Left lung (tissue), 10 donors: ENCODE results near the gene ATP9A. TPM values are rescaled to one million over a fixed set of nuclear protein-coding genes. Genes with fewer than 3 reads are reported as not detected.

ENCODE experiments used
- ATAC-seq: fragments of 200-7000 bp; cut with Tn5 transposase; one replicate; pipeline ENCODE4 v1.9.1; 2020; ENCODE audit warnings: moderate library complexity
- DNase-seq, 4 donors: peaks; one replicate each; pipeline ENCODE4 v3.0.0-alpha.2; 2013 to 2020
- H3K27ac ChIP-seq, 2 donors: fragments of 200-600 bp; sonication (generic) in 1 of 2; one replicate each; pipeline versions ENCODE4 v1.5.0 to v1.8.0; 2020 to 2021
- H3K27me3 ChIP-seq, 2 donors: fragments of 200-600 bp; sonication (generic) in 1 of 2; one replicate each; pipeline versions ENCODE4 v1.5.0 to v1.8.0; 2020 to 2021
- H3K36me3 ChIP-seq, 2 donors: fragments of 200-600 bp; sonication (generic) in 1 of 2; one replicate each; pipeline versions ENCODE4 v1.5.0 to v1.8.0; 2020 to 2021
- H3K4me1 ChIP-seq, 2 donors: fragments of 200-600 bp; one replicate each; pipeline ENCODE4 v1.8.0; 2021
- H3K4me3 ChIP-seq, 2 donors: fragments of 200-600 bp; sonication (generic) in 1 of 2; one replicate each; pipeline versions ENCODE4 v1.5.0 to v1.8.0; 2020 to 2021; ENCODE audit warnings: mild to moderate bottlenecking in 1 of 2
- H3K9me3 ChIP-seq, 2 donors: fragments of 200-600 bp; sonication (generic) in 1 of 2; one replicate each; pipeline versions ENCODE4 v1.5.0 to v1.8.0; 2020 to 2021
- CTCF ChIP-seq, 2 donors: fragments of 200-600 bp; sonication (generic) in 1 of 2; IDR thresholded peaks; one replicate each; pipeline versions ENCODE4 v1.5.0 to v1.8.0; 2021; ENCODE audit warnings: antibody characterized with exemption in 2 of 2
- intact Hi-C, 2 donors: fragments of 100-400 bp; cut with DNase I; formaldehyde crosslinking; loops; one replicate each; pipeline versions ENCODE4 v1.11.2 to v1.14.2; 2022
- polyA plus RNA-seq, 6 donors: library from polyadenylated mRNA; unstranded; fragments of 120-200 nt; gene quantifications; one replicate each; pipeline ENCODE4 v1.2.1, GENCODE V29; 2013; ENCODE audit not compliant: insufficient read length in 6 of 6
- total RNA-seq, 2 donors: library from RNA; stranded (reverse); fragmentation: NEBNext Ultra II Directional; extraction: Animal tissue kit (Norgen Biotek cat#: 25700); gene quantifications; one replicate each; pipeline ENCODE4 v1.2.1, GENCODE V29; 2021
- donor health status: DM: no; HTN: yes; CAD: no.
- donor health status: DM: no; HTN: no; CAD: no.

The ATP9A gene
- total and polyA plus RNA-seq, 8 donors, result 15.3 to 59.7 (median 50.4) TPM

GRCh38 chr20:51800872-51801121 lies 32.6 kb upstream of the ATP9A start:
- no peak for TF ChIP-seq CTCF (IDR thresholded peaks at IDR 0.05)
- Histone ChIP-seq H3K4me3 (peak overlapping the region; percentile 32 to 33), H3K36me3 (no peaks in the 10 kb centered on the region), H3K27me3 (peaks cover 46 to 77% of the 10 kb centered on the region in 2 donors), H3K9me3 (no peaks in the 10 kb centered on the region), H3K4me1 (peaks cover 13 to 31% of the 10 kb centered on the region in 2 donors), H3K27ac (no peak overlapping the region)
- peak; percentile 68 for ATAC-seq
- intact Hi-C loops, result no loop called here
- DNase-seq, result peak in 2 of 4 donors; percentile 32 to 46

GRCh38 chr20:51800060-51800871 lies 32.1 kb upstream of the ATP9A start:
- peak; percentile 94 for ATAC-seq
- no peak overlapping the region for H3K27ac ChIP-seq
- TF ChIP-seq CTCF (IDR thresholded peaks at IDR 0.05), result peak; percentile 64 to 80
- peak; percentile 58 to 91 (median 84) for DNase-seq
- H3K36me3 ChIP-seq, result no peaks in the 10 kb centered on the region
- peak overlapping the region; percentile 32 to 33 for H3K4me3 ChIP-seq
- H3K27me3 ChIP-seq, result peaks cover 46 to 77% of the 10 kb centered on the region in 2 donors
- intact Hi-C loops, result no loop called here
- peaks cover 13 to 31% of the 10 kb centered on the region in 2 donors for H3K4me1 ChIP-seq
- no peaks in the 10 kb centered on the region for H3K9me3 ChIP-seq

- intact Hi-C loops, result no loop called here
- H3K4me3 ChIP-seq, result no peak overlapping the region
- no peaks in the 10 kb centered on the region for H3K36me3 ChIP-seq
- DNase-seq (no peak), ATAC-seq (no peak)
- TF ChIP-seq CTCF (IDR thresholded peaks at IDR 0.05), result no peak
- H3K27me3 ChIP-seq, result peaks cover 46 to 70% of the 10 kb centered on the region in 2 donors
- no peaks in the 10 kb centered on the region for H3K9me3 ChIP-seq
- peaks cover 13 to 31% of the 10 kb centered on the region in 2 donors for H3K4me1 ChIP-seq
- no peak overlapping the region for H3K27ac ChIP-seq
These were observed 31.2 kb upstream of the ATP9A start for GRCh38 chr20:51799401-51799860.

GRCh38 chr20:51797357-51798025 lies 29.3 kb upstream of the ATP9A start:
- H3K27me3 ChIP-seq, result peaks cover 39 to 51% of the 10 kb centered on the region in 2 donors
- intact Hi-C loops, result no loop called here
- no peak for TF ChIP-seq CTCF (IDR thresholded peaks at IDR 0.05)
- no peak overlapping the region for H3K4me3 ChIP-seq
- H3K9me3 ChIP-seq, result no peaks in the 10 kb centered on the region
- H3K36me3 ChIP-seq, result no peaks in the 10 kb centered on the region
- ATAC-seq, result peak; percentile 7
- no peak overlapping the region for H3K27ac ChIP-seq
- peaks cover 13 to 31% of the 10 kb centered on the region in 2 donors for H3K4me1 ChIP-seq
- DNase-seq, result no peak

GRCh38 chr20:51796340-51796739 lies 28.1 kb upstream of the ATP9A start:
- no peaks in the 10 kb centered on the region for H3K9me3 ChIP-seq
- H3K27ac ChIP-seq, result no peak overlapping the region
- DNase-seq, result no peak
- intact Hi-C loops, result no loop called here
- H3K4me1 ChIP-seq, result peaks cover 10 to 23% of the 10 kb centered on the region in 2 donors
- H3K27me3 ChIP-seq, result peaks cover 29 to 40% of the 10 kb centered on the region in 2 donors
- H3K36me3 ChIP-seq, result no peaks in the 10 kb centered on the region
- ATAC-seq, result no peak
- no peak overlapping the region for H3K4me3 ChIP-seq
- no peak for TF ChIP-seq CTCF (IDR thresholded peaks at IDR 0.05)
